Activated CD8-positive, alpha-beta memory T cell treated with anti-CD3 and anti-CD28 coated beads, Interleukin-2, amount 50 U/mL, for 48 hours (primary cell): ENCODE measurements around the gene CIB4.
A peak's percentile ranks its signal among the peaks of the same experiment; 100 is the strongest.
"Not testable (repeated sequence)": the region's sequence is repeated elsewhere in the genome, so short reads cannot be mapped to it uniquely, and the experiment has no call there.

Source experiments
- DNase-seq: peaks from one replicate; pipeline ENCODE4 v3.0.0-alpha.2; 2020

Gene CIB4

GRCh38 chr2:26665296-26665695, 24.1 kb upstream of the CIB4 start:
- not testable (repeated sequence) for DNase-seq

GRCh38 chr2:26660363-26660962, 19.3 kb upstream of the CIB4 start:
- no peak for DNase-seq

DNA sequence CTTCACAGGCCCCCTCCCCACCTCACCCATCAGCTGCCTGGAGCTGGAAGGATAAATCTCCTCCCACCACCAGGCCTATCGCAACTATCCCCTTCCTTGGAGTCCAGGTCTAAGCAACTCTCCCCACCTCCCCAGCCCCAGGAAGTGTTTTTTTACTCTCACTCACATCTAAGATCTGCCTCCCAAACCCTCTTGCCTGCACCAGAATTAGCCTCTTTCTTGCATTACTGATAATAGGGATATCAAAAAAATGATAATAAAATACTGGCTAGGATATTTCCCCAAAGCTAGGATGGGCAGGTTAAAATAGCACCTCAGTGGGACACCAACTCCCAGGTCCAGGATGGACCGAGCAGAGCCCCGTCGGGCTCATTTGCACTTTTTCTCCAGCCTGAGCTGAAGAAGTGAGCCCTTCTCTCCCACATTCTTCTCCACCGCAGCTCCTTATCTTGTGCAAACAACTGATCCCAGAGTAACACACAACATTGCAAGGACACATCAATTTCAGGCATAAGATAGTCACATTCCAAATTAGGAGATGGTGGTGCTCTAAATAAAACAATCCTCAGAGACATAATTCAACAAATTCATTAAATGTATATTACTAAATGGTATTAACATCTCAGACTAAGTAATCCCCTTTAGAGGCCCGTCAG, 17.7 kb upstream of the CIB4 start:
- no peak for DNase-seq

- no peak for DNase-seq
Observed at GRCh38 chr2:26657265-26657664, 16.1 kb upstream of the CIB4 start.

- DNase-seq = no peak
Observed at GRCh38 chr2:26655611-26656195, 14.5 kb upstream of the CIB4 start.

- not testable (repeated sequence) for DNase-seq
Observed at GRCh38 chr2:26655120-26655519, 14.0 kb upstream of the CIB4 start.

GRCh38 chr2:26654061-26654340, 12.8 kb upstream of the CIB4 start:
- DNase-seq = no peak

DNA sequence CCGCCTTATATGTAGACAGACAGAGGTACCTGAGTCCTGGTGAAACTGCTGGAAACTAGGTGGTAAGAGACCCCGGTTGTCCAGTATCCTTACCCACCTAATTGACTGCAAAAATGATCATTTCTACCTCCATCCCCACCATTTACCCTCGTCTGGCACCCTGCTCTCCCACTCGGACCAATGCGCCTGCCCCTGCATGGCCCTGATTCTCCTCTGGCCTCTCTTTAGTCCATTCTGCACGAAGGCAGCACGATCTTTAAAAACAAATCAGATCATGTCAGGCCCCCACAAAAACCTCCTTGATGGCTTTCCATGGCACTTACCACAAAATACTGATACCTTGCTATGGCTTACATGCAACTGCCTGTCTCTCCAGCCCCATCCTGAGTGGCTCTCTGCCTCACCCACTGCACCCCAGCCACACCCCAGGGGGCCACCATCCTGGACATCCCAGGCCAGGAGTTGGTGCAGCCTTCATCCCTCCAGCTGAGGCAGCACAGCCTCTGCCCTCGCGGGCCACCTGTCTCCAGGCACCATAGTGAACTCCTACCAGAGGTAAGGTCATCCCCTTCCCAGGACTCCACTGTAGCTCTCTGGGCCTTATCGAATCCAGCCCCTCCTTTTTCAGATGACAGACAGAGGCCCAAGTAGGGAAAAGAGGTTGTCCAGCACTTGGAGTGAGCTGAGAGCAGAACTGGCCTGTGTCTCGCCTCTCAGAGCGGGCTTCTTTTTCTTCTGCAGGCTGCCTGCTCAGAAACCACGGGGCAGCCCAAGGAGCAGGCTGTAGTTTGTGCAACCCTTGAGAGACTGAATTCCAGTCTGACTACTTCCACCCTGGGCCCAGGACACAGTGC, 12.3 kb upstream of the CIB4 start:
- DNase-seq = no peak

- DNase-seq = no peak
Observed at GRCh38 chr2:26652361-26653041, 11.3 kb upstream of the CIB4 start.

DNA sequence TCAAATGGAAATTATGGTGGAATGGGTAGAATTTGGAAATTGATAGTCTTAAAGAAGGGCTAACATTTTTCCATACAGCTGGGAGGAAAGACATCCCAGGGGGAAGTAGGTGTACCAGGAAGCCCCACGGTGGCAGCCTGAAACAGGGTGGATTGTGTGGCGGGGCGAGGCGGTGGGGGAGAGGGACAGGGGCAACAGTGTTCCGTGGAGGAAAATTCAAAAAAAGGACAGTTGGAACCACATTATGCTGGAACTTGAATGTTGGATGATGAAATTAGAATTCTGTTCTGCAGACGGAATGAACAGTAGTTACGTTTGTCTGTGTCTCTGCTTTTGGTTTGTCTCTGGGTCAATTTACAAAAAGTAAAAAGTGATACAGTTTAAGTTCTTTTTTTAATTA, 10.6 kb upstream of the CIB4 start:
- no peak for DNase-seq

- DNase-seq = no peak
Observed at GRCh38 chr2:26651470-26651771, 10.3 kb upstream of the CIB4 start.

GRCh38 chr2:26650713-26651469, 9.7 kb upstream of the CIB4 start:
- peak; percentile 18 for DNase-seq

DNA sequence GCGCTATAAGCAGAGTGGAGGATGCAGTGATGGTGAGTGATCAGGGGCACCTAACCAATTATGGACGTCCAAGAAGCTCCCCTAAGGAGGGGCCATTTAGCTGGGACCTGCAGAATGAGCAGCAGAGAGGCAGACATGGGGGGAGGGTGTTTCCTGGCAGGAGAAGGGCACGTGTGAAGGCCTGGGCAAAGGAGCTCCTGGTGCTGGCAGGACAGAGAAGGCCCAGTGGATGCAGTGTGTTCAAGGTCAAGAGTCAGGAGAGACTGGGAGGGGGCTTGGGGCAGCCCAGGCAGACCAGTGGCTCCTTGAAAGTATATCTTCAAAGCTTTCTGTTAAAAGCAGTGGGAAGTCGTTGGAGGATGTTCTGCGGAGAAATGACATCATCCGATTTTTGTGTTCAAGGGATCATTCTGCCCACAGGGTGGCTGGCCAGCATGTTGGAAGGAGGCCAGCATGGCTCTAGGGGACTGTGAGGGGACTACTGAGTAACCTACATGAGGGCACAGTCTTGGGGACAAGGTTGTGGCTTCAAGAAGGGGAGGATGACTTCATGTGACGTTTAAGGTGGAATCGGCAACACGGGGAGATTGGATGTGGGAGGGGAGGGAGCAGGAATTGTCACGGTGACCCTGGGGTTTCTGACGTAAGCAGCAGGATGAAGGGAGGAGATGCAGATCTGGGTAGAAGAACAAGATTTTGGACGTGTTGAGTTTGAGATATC, 9.0 kb upstream of the CIB4 start:
- DNase-seq = peak; percentile 30

- peak; percentile 1 for DNase-seq
Observed at GRCh38 chr2:26649322-26649721, 8.2 kb upstream of the CIB4 start.

DNA sequence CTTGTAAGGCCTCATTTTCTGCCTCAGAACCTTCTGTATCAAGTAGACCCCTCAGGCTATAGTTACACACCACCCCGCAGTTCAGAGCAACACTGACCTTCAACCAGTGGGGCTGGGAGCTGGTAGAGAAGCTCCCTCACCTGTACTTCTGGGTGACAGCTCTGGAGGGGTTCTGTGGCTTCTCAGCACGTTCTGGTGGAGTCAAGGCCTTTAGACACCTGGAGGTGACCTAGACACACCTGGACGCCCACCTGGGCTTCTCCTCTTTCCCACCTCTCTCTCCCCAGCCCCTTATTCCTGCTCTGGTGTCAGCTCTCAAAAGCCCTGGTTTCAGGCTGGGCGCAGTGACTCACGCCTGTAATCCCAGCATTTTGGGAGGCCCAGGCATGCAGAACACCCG, 7.3 kb upstream of the CIB4 start:
- DNase-seq = no peak

GRCh38 chr2:26647981-26648380, 6.8 kb upstream of the CIB4 start:
- DNase-seq = peak; percentile 29

- peak; percentile 20 for DNase-seq
Observed at GRCh38 chr2:26646986-26647672, 6.0 kb upstream of the CIB4 start.

- peak; percentile 3 for DNase-seq
Observed at GRCh38 chr2:26645762-26646161, 4.6 kb upstream of the CIB4 start.

DNA sequence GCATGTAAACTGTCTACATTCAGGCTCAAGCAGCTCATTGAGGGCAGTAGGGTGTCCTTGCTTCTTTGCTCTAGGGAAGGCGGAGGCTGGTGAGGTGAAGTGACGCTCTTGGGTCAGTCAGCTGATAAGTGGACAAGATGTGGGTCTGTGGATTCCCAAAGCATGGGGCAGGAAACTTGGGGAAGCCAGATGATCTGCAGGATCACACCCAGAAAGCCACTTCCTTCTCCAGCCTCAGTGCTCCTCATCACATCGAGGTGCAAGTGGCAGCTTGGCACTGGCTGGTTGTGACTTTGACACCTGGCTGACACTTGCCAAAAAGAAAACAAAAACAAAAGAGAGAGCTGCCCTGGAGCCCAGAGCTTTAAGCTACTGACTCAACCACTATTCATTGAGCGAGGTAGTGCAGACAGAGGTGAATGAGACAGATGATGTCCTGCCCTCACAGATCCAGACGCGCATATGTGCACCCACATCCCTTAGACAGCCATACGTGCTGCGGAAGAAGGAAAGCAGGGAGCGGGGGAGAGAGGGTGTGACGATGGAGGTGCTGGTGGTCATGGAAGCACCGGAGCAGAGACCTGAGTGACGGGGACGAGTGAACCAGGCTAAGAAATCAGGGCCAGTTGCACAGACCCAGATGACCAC, 3.1 kb upstream of the CIB4 start:
- peak; percentile 3 for DNase-seq

GRCh38 chr2:26642429-26642828, 1.3 kb upstream of the CIB4 start:
- no peak for DNase-seq

GRCh38 chr2:26640331-26640745, 828 bp downstream of the CIB4 start:
- peak; percentile 39 for DNase-seq
